IPS-NIHi11 (cell line): ENCODE data around the gene CHIT1.
"Not testable (repeated sequence)": the region's sequence is repeated elsewhere in the genome, so short reads cannot be mapped to it uniquely, and the experiment has no call there.

Experiments used
- DNase-seq: peaks from one replicate; pipeline ENCODE4 v3.0.0; 2012; ENCODE audit warnings: mixed read lengths, low spot score

CHIT1 gene

GRCh38 chr1:203229471-203230135 lies at the start of gene CHIT1:
Gene CHIT1, minus strand, starts transcription at chr1:203229673. Its CDS starts 37 bp downstream, at chr1:203229636.
- DNase-seq, result no peak

- no peak for DNase-seq
Measured at GRCh38 chr1:203278885-203279406, 49.5 kb upstream of the CHIT1 start.

- no peak for DNase-seq
Measured at GRCh38 chr1:203278082-203278884, 48.8 kb upstream of the CHIT1 start.

GRCh38 chr1:203276916-203277545 lies 47.6 kb upstream of the CHIT1 start:
- DNase-seq, result no peak

GRCh38 chr1:203276408-203276807 lies 46.9 kb upstream of the CHIT1 start:
- no peak for DNase-seq

- DNase-seq, result no peak
Measured at GRCh38 chr1:203275656-203276272, 46.3 kb upstream of the CHIT1 start.

- no peak for DNase-seq
Measured at GRCh38 chr1:203274603-203275381, 45.3 kb upstream of the CHIT1 start.

- DNase-seq, result no peak
Measured at GRCh38 chr1:203273869-203274602, 44.6 kb upstream of the CHIT1 start.

GRCh38 chr1:203273206-203273868 lies 43.9 kb upstream of the CHIT1 start:
- DNase-seq, result peak; percentile 76

GRCh38 chr1:203272633-203273205 lies 43.2 kb upstream of the CHIT1 start:
- no peak for DNase-seq

- no peak for DNase-seq
Measured at GRCh38 chr1:203271962-203272632, 42.6 kb upstream of the CHIT1 start.

- peak; percentile 52 for DNase-seq
Measured at GRCh38 chr1:203271018-203271743, 41.7 kb upstream of the CHIT1 start.

GRCh38 chr1:203270448-203270847 lies 41.0 kb upstream of the CHIT1 start:
- no peak for DNase-seq

GRCh38 chr1:203269654-203270020 lies 40.2 kb upstream of the CHIT1 start:
- no peak for DNase-seq

GRCh38 chr1:203268901-203269653 lies 39.6 kb upstream of the CHIT1 start:
- DNase-seq, result peak; percentile 67

- DNase-seq, result no peak
Measured at GRCh38 chr1:203267912-203268311, 38.4 kb upstream of the CHIT1 start.

- peak; percentile 73 for DNase-seq
Measured at GRCh38 chr1:203267347-203267846, 37.9 kb upstream of the CHIT1 start.

- not testable (repeated sequence) for DNase-seq
Measured at GRCh38 chr1:203266140-203266539, 36.7 kb upstream of the CHIT1 start.
